Adipocyte (in vitro differentiated cells): ENCODE measurements around the gene NMT2.

Source experiments
- DNase-seq: peaks from one replicate; pipeline ENCODE4 v3.0.0-alpha.2; 2015; ENCODE audit warnings: low read depth
- H3K27me3 ChIP-seq: replicated peaks from 2 replicates; pipeline ENCODE4 v1.7.0; 2013; ENCODE audit warnings: mild to moderate bottlenecking, low read length, moderate library complexity; ENCODE audit not compliant: control insufficient read depth, insufficient read depth
- H3K36me3 ChIP-seq: 2 replicates; pipeline ENCODE4 v1.7.0; 2013; ENCODE audit warnings: low read length, mild to moderate bottlenecking, moderate library complexity; ENCODE audit not compliant: control insufficient read depth, insufficient read depth, severe bottlenecking
- H3K4me1 ChIP-seq: 2 replicates; pipeline ENCODE4 v1.7.0; 2013; ENCODE audit warnings: mild to moderate bottlenecking, low read length, moderate library complexity; ENCODE audit not compliant: control insufficient read depth, insufficient read depth
- H3K4me3 ChIP-seq: 2 replicates; pipeline ENCODE4 v1.7.0; 2013; ENCODE audit warnings: mild to moderate bottlenecking, low read length, moderate library complexity
- H3K9ac ChIP-seq: 2 replicates; pipeline ENCODE4 v1.7.0; 2013; ENCODE audit warnings: mild to moderate bottlenecking, low read length, moderate library complexity
- H3K9me3 ChIP-seq: 2 replicates; pipeline ENCODE4 v1.7.0; 2013; ENCODE audit warnings: mild to moderate bottlenecking, low read length, moderate library complexity; ENCODE audit not compliant: control insufficient read depth

NMT2 gene

DNA sequence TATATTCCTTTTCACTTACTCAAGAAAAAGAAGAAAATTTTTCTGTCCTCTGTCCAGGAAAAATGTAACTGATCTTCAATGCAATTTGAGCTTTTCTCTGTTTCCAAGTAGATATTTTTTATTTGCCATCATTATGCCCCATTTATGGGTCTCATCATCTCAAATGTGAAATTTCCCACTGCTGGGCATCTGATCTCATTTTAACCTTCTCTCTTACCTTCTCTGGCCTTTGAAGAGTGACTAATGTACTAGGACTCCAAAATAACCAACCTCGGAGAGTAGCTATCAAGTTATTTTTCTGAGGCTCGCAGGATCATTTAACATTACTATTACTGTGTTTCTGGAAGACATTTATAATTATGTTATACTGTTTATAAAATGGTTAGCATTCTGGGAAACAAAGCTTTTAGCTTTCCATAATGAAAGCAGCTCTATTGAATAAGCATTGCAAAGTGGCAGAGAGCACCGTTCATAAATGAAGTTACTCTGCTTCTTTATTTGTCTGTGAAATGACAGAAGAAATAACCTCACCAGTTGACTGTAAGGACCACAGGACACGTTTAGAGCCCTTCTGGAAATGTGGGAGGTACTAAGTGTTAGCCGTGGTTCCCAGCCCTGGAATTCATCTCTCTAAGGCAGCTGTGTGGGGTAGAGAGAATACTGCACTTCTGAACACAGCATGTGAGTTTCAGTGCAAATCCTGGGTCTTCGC, 33.3 kb upstream of the NMT2 start:
- H3K27me3 ChIP-seq: no peaks in the 10 kb centered on the region
- no peaks in the 10 kb centered on the region for H3K36me3 ChIP-seq
- DNase-seq: peak; percentile 56
- H3K4me1 ChIP-seq: peaks cover 49% of the 10 kb centered on the region
- peak overlapping the region; percentile 53 for H3K9ac ChIP-seq
- H3K9me3 ChIP-seq: no peaks in the 10 kb centered on the region
- H3K4me3 ChIP-seq: peak overlapping the region; percentile 52

DNA sequence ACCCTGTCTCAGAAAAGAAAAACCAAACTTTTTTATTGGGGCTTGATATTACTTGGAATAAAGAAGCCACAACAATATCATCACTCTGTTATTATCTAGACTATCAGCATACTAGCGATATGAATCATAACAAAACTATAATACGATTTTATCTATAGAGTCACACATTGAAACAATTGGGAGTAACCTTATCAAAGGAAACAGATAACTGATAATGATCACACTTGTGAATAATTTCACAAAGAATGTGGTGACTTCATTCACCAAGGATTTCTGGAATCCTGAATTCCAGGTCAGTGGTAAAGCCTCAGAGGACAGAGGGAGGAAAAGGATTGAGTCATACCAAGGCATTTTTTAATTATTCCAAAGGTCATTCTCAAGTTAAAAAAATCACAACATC, 32.1 kb upstream of the NMT2 start:
- DNase-seq: peak; percentile 80
- Histone ChIP-seq H3K27me3 (no peaks in the 10 kb centered on the region), H3K9me3 (no peaks in the 10 kb centered on the region), H3K4me3 (peak overlapping the region; percentile 52), H3K9ac (peak overlapping the region; percentile 28), H3K36me3 (no peaks in the 10 kb centered on the region), H3K4me1 (peaks cover 54% of the 10 kb centered on the region)

- Histone ChIP-seq H3K4me1 (peaks cover 57% of the 10 kb centered on the region), H3K36me3 (no peaks in the 10 kb centered on the region), H3K27me3 (no peaks in the 10 kb centered on the region), H3K9ac (peak overlapping the region; percentile 23), H3K4me3 (no peak overlapping the region), H3K9me3 (no peaks in the 10 kb centered on the region)
- no peak for DNase-seq
Observed at GRCh38 chr10:15197911-15198310, 29.4 kb upstream of the NMT2 start.

- DNase-seq: peak; percentile 14
- Histone ChIP-seq H3K4me3 (no peak overlapping the region), H3K9me3 (no peaks in the 10 kb centered on the region), H3K9ac (no peak overlapping the region), H3K27me3 (no peaks in the 10 kb centered on the region), H3K36me3 (no peaks in the 10 kb centered on the region), H3K4me1 (peaks cover 51% of the 10 kb centered on the region)
Observed at GRCh38 chr10:15197276-15197675, 28.8 kb upstream of the NMT2 start.

- no peak overlapping the region for H3K4me3 ChIP-seq
- H3K36me3 ChIP-seq: no peaks in the 10 kb centered on the region
- H3K9me3 ChIP-seq: no peaks in the 10 kb centered on the region
- H3K4me1 ChIP-seq: peaks cover 43% of the 10 kb centered on the region
- no peak for DNase-seq
- no peak overlapping the region for H3K9ac ChIP-seq
- H3K27me3 ChIP-seq: no peaks in the 10 kb centered on the region
Observed at GRCh38 chr10:15196021-15196834, 27.7 kb upstream of the NMT2 start.

GRCh38 chr10:15189133-15189885, 20.8 kb upstream of the NMT2 start:
- no peaks in the 10 kb centered on the region for H3K36me3 ChIP-seq
- no peak for DNase-seq
- peaks cover 19% of the 10 kb centered on the region for H3K4me1 ChIP-seq
- H3K9me3 ChIP-seq: no peaks in the 10 kb centered on the region
- H3K4me3 ChIP-seq: no peak overlapping the region
- H3K27me3 ChIP-seq: no peaks in the 10 kb centered on the region
- peak overlapping the region; percentile 21 for H3K9ac ChIP-seq

GRCh38 chr10:15188603-15189002, 20.1 kb upstream of the NMT2 start:
- no peaks in the 10 kb centered on the region for H3K36me3 ChIP-seq
- H3K4me1 ChIP-seq: peaks cover 19% of the 10 kb centered on the region
- no peaks in the 10 kb centered on the region for H3K27me3 ChIP-seq
- H3K9me3 ChIP-seq: no peaks in the 10 kb centered on the region
- H3K4me3 ChIP-seq: no peak overlapping the region
- no peak overlapping the region for H3K9ac ChIP-seq
- DNase-seq: no peak

GRCh38 chr10:15183689-15184481, 15.4 kb upstream of the NMT2 start:
- no peak for DNase-seq
- Histone ChIP-seq H3K4me3 (peak overlapping the region; percentile 61), H3K9me3 (no peaks in the 10 kb centered on the region), H3K27me3 (no peaks in the 10 kb centered on the region), H3K9ac (peak overlapping the region; percentile 48), H3K36me3 (no peaks in the 10 kb centered on the region), H3K4me1 (peaks cover 34% of the 10 kb centered on the region)

GRCh38 chr10:15182540-15183207, 14.2 kb upstream of the NMT2 start:
- Histone ChIP-seq H3K27me3 (no peaks in the 10 kb centered on the region), H3K4me1 (peaks cover 34% of the 10 kb centered on the region), H3K9me3 (no peaks in the 10 kb centered on the region), H3K9ac (peak overlapping the region; percentile 49), H3K36me3 (no peaks in the 10 kb centered on the region), H3K4me3 (peak overlapping the region; percentile 61)
- DNase-seq: peak; percentile 46

DNA sequence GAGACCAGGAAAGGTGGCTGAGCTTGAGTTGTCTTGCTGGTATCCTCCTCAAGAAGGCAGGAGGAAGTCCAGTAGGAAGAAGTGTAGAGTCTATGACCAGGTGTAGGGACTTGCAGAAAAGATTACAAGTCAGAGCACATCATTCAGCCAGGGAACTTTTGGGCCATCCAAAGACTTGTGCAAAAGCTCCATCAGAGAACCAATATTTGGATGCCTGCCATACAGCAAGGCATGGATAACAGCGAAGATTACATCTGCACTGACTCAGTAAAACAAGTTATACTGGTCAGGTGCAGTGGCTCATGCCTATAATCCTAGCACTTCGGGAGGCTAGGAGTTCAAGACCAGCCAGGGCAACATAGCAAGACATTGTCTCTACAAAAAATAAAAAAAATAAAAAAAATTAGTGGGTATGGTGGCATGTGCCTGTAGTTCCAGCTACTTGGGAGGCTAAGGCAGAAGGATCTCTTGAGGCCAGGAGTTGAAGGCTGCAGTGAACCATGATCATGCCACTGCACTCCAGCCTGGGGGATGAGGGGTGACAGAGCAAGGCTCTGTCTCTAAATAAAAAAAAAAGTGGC, 13.2 kb upstream of the NMT2 start:
- peaks cover 34% of the 10 kb centered on the region for H3K4me1 ChIP-seq
- no peaks in the 10 kb centered on the region for H3K9me3 ChIP-seq
- peak overlapping the region; percentile 16 for H3K4me3 ChIP-seq
- H3K27me3 ChIP-seq: no peaks in the 10 kb centered on the region
- no peak overlapping the region for H3K9ac ChIP-seq
- no peak for DNase-seq
- no peaks in the 10 kb centered on the region for H3K36me3 ChIP-seq
